ENCODE data around the gene CFAP161.
"Not testable (repeated sequence)": the region's sequence is repeated elsewhere in the genome, so short reads cannot be mapped to it uniquely, and the experiment has no call there.

The CFAP161 gene

GRCh38 chr15:81108427-81108826 lies 25.6 kb upstream of the CFAP161 start:
- DNase-seq, result peak in 1 of 2 donors; percentile 16

GRCh38 chr15:81111018-81111417 lies 23.1 kb upstream of the CFAP161 start:
- no peak for DNase-seq

GRCh38 chr15:81111510-81112470 lies 22.3 kb upstream of the CFAP161 start:
- no peak for DNase-seq

GRCh38 chr15:81113204-81113657 lies 20.8 kb upstream of the CFAP161 start:
- no peak for DNase-seq

GRCh38 chr15:81113861-81114291 lies 20.2 kb upstream of the CFAP161 start:
- no peak for DNase-seq

- no peak for DNase-seq
Observed at GRCh38 chr15:81115054-81115939, 18.8 kb upstream of the CFAP161 start.

- no peak for DNase-seq
Observed at GRCh38 chr15:81117136-81117535, 16.9 kb upstream of the CFAP161 start.

GRCh38 chr15:81117581-81117980 lies 16.5 kb upstream of the CFAP161 start:
- no peak for DNase-seq

- DNase-seq, result no peak
Observed at GRCh38 chr15:81118361-81118760, 15.7 kb upstream of the CFAP161 start.

GRCh38 chr15:81120069-81120468 lies 14.0 kb upstream of the CFAP161 start:
- no peak for DNase-seq

- no peak for DNase-seq
Observed at GRCh38 chr15:81126892-81127291, 7.2 kb upstream of the CFAP161 start.

- not testable (repeated sequence) for DNase-seq
Observed at GRCh38 chr15:81141478-81141877, 7.4 kb downstream of the CFAP161 start.

GRCh38 chr15:81146006-81146405 lies 11.9 kb downstream of the CFAP161 start:
- DNase-seq, result no peak

- no peak for DNase-seq
Observed at GRCh38 chr15:81146466-81146865, 12.4 kb downstream of the CFAP161 start.

- DNase-seq, result no peak
Observed at GRCh38 chr15:81151389-81151788, 17.3 kb downstream of the CFAP161 start.

- no peak for DNase-seq
Observed at GRCh38 chr15:81152339-81152738, 18.3 kb downstream of the CFAP161 start.

GRCh38 chr15:81152799-81153198 lies 18.7 kb downstream of the CFAP161 start:
- no peak for DNase-seq

GRCh38 chr15:81155375-81156218 lies 21.5 kb downstream of the CFAP161 start:
- DNase-seq, result peak in 1 of 2 donors; percentile 33

GRCh38 chr15:81156324-81156723 lies 22.3 kb downstream of the CFAP161 start:
- DNase-seq, result no peak

GRCh38 chr15:81157195-81157938 lies 23.3 kb downstream of the CFAP161 start:
- DNase-seq, result no peak

- DNase-seq, result no peak
Observed at GRCh38 chr15:81157939-81158223, 23.8 kb downstream of the CFAP161 start.

- DNase-seq, result not testable (repeated sequence)
Observed at GRCh38 chr15:81158561-81158960, 24.5 kb downstream of the CFAP161 start.

Data from CD4-positive, alpha-beta T cell treated with Interleukin-1 beta for 1 hour (primary cell).